GM19043 (cell line): ENCODE results near the gene TYROBP.
"Not testable (repeated sequence)": the region's sequence is repeated elsewhere in the genome, so short reads cannot be mapped to it uniquely, and the experiment has no call there.

Experiments used
- ATAC-seq: cut with Tn5 transposase; IDR thresholded peaks from one replicate; pipeline ENCODE4 v1.9.1; 2021; ENCODE audit warnings: low read depth; ENCODE audit not compliant: unreplicated experiment

Gene TYROBP

GRCh38 chr19:35908010-35908441, at the start of gene TYROBP:
TYROBP (minus strand) TSS chr19:35908295; CDS start chr19:35908228, 67 bp downstream.
- no peak for ATAC-seq

- ATAC-seq, result not testable (repeated sequence)
Observed at GRCh38 chr19:35957411-35957810, 49.3 kb upstream of the TYROBP start.

- no peak for ATAC-seq
Observed at GRCh38 chr19:35955881-35956634, 48.0 kb upstream of the TYROBP start.

- no peak for ATAC-seq
Observed at GRCh38 chr19:35949131-35949530, 41.0 kb upstream of the TYROBP start.

- no peak for ATAC-seq
Observed at GRCh38 chr19:35946203-35946602, 38.1 kb upstream of the TYROBP start.

- ATAC-seq, result no peak
Observed at GRCh38 chr19:35945121-35945790, 37.2 kb upstream of the TYROBP start.

- no peak for ATAC-seq
Observed at GRCh38 chr19:35944556-35944955, 36.5 kb upstream of the TYROBP start.

- ATAC-seq, result no peak
Observed at GRCh38 chr19:35943321-35944301, 35.5 kb upstream of the TYROBP start.

- ATAC-seq, result no peak
Observed at GRCh38 chr19:35942235-35942634, 34.1 kb upstream of the TYROBP start.

- no peak for ATAC-seq
Observed at GRCh38 chr19:35940839-35941238, 32.7 kb upstream of the TYROBP start.

- ATAC-seq, result no peak
Observed at GRCh38 chr19:35940078-35940775, 32.1 kb upstream of the TYROBP start.

- no peak for ATAC-seq
Observed at GRCh38 chr19:35939307-35940077, 31.4 kb upstream of the TYROBP start.

GRCh38 chr19:35938282-35939224, 30.5 kb upstream of the TYROBP start:
- no peak for ATAC-seq

- no peak for ATAC-seq
Observed at GRCh38 chr19:35937345-35938281, 29.5 kb upstream of the TYROBP start.

GRCh38 chr19:35936738-35937268, 28.7 kb upstream of the TYROBP start:
- ATAC-seq, result no peak

- no peak for ATAC-seq
Observed at GRCh38 chr19:35935911-35936737, 28.0 kb upstream of the TYROBP start, which contains the start of gene LRFN3. LRFN3 (plus strand) TSS chr19:35936374; CDS start chr19:35939426, 3,052 bp downstream.
